Activated naive CD8-positive, alpha-beta T cell treated with anti-CD3 and anti-CD28 coated beads, Interleukin-2, amount 50 U/mL, for 24 hours (primary cell): Measurements from ENCODE around the gene UNKL.

ENCODE experiments used
- ATAC-seq: fragments of 150-1000 bp; cut with Tn5 transposase; one replicate; pipeline ENCODE4 v1.10.0; 2021
- DNase-seq: peaks from one replicate; pipeline ENCODE4 v3.0.0; 2021
- H3K27ac Mint-ChIP-seq: one replicate; pipeline ENCODE4 v1.8.0; 2021; ENCODE audit warnings: mild to moderate bottlenecking, mixed read lengths
- H3K27me3 Mint-ChIP-seq: one replicate; pipeline ENCODE4 v1.8.0; 2021; ENCODE audit warnings: mixed read lengths
- H3K36me3 Mint-ChIP-seq: one replicate; pipeline ENCODE4 v1.8.0; 2021; ENCODE audit warnings: low read depth, mixed read lengths
- H3K4me1 Mint-ChIP-seq: one replicate; pipeline ENCODE4 v1.8.0; 2021; ENCODE audit warnings: mixed read lengths
- H3K4me3 Mint-ChIP-seq: one replicate; pipeline ENCODE4 v1.8.0; 2021; ENCODE audit warnings: mild to moderate bottlenecking, moderate library complexity, mixed read lengths
- H3K9me3 Mint-ChIP-seq: one replicate; pipeline ENCODE4 v1.8.0; 2021; ENCODE audit warnings: mixed read lengths

Gene UNKL

DNA sequence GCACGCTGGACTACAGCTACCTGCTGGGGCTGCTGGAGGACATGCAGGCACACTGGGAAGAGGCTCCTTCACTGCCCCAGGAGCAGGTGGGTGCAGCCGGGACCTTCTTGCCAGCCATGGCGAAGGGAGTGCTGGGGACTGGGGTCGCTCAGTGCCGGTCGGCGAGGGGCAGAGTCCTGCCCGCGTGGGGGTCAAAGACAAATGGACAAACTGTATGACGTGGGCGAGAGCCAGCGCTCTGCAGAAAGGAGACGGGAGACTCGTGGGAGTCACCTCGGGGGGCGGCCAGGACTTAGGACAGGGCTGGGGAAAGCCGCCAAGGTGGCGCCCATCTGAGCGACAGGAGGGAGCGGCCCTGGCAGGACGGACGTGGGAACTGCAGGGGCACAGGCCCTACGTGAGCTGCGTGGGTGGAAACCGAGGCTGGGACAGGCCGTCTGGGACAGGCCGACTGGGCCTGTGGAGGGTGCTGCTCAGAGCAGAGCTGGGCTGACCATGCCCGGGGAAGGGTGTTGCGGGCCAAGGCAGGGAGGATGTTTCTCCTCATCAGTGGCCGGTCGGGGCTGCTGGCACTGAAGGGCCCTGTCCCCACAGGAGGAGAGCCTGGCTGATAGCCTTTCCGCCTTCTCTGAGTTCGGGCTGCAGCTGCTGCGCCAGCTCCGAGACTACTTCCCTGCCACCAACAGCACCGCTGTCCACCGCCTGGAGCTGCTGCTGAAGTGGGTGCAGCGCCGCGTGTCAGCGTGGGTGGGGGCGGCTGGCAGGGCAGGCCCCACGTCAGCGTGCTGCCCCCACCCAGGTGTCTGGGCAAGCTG, 70.9 kb downstream of the UNKL start:
- Mint-ChIP-seq H3K36me3 (no peaks in the 10 kb centered on the region), H3K4me1 (peaks cover 18% of the 10 kb centered on the region), H3K9me3 (no peaks in the 10 kb centered on the region), H3K27me3 (no peaks in the 10 kb centered on the region), H3K27ac (peak overlapping the region; percentile 31), H3K4me3 (peak overlapping the region; percentile 43)
- ATAC-seq (no peak), DNase-seq (no peak)

- ATAC-seq: peak; percentile 82
These were observed 71.7 kb downstream of the UNKL start for GRCh38 chr16:1342526-1343427.

GRCh38 chr16:1341495-1342420, 72.7 kb downstream of the UNKL start:
- H3K27ac Mint-ChIP-seq: no peak overlapping the region
- H3K4me3 Mint-ChIP-seq: no peak overlapping the region
- no peaks in the 10 kb centered on the region for H3K9me3 Mint-ChIP-seq
- H3K36me3 Mint-ChIP-seq: no peaks in the 10 kb centered on the region
- ATAC-seq (no peak), DNase-seq (no peak)
- H3K27me3 Mint-ChIP-seq: no peaks in the 10 kb centered on the region
- peaks cover 18% of the 10 kb centered on the region for H3K4me1 Mint-ChIP-seq

More at GRCh38 chr16:1342526-1343427, 71.7 kb downstream of the UNKL start:
- Mint-ChIP-seq H3K27me3 (no peaks in the 10 kb centered on the region), H3K27ac (peak overlapping the region; percentile 31), H3K4me1 (peaks cover 18% of the 10 kb centered on the region), H3K4me3 (peak overlapping the region; percentile 43), H3K9me3 (no peaks in the 10 kb centered on the region), H3K36me3 (no peaks in the 10 kb centered on the region)
- peak; percentile 88 for DNase-seq

DNA sequence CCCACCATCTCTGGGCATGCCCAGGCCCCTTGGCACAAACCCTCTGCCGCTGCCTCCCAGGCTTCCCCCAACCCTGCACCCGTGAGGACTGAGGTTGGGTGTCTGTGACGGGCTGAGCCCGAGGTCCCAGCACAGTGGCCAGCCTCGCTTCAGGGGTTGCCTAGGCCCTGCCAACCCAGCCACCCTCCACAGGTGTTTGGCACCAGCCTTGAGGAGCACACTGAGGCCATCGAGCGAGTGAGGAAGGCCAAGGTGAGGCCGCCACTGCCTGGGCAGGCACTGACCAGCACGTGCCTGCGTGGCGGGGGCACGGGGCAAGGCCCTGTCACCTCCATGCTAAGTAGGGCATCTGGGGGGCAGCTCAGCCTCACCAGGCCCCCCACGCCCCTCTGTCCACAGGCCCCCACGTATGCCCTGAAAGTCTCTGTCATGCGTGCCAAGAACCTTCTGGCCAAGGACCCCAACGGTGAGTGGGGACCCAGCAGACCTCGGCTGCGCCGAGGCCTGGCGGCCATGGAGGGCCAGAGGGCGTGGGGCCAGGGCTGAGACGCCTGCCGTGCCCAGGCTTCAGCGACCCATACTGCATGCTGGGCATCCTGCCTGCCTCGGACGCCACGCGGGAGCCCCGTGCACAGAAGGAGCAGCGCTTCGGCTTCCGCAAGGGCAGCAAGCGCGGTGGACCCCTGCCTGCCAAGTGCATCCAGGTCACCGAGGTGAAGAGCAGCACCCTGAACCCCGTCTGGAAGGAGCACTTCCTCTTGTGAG, 73.6 kb downstream of the UNKL start:
- no peak for ATAC-seq
- Mint-ChIP-seq H3K4me1 (peaks cover 18% of the 10 kb centered on the region), H3K4me3 (no peak overlapping the region), H3K27ac (no peak overlapping the region), H3K9me3 (no peaks in the 10 kb centered on the region), H3K27me3 (peaks cover 1% of the 10 kb centered on the region), H3K36me3 (no peaks in the 10 kb centered on the region)
- DNase-seq: no peak

DNA sequence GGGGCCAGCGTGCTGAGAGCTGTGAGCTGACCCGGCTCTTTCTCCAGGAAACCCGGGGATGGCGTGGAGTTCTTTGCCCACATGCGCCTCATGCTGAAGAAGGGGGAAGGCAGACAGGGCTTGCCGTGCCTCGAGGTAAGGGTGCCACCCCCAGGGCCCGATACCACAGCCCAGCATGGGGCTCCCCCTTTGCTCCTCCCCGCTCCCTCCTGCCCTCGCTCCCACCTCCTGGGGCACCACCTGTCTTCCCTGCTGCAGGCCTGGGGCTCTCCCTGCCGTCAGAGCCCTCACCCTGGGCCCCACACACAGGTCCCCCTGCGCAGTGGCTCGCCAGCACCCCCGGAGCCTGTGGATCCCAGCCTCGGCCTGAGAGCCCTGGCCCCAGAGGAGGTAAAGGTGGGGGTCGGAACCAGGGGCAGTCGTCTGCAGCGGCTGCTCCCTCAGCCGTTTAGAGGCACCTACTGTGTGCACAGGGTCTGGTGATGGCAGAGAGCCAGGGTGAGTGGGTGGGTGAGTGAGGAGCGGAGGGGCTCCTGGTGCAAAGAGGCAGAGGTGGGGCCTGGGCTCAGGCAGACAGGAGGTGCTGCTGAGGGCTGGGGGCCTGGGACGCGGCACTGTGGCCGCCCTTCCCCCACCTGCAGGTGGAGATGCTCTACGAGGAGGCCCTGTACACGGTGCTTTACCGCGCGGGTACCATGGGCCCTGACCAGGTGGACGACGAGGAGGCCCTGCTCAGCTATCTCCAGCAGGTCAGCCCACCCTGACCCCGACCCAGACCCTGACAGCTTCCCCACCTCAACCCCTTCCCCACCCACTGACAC, 75.4 kb downstream of the UNKL start:
- ATAC-seq: no peak
- Mint-ChIP-seq H3K27ac (no peak overlapping the region), H3K9me3 (no peaks in the 10 kb centered on the region), H3K36me3 (no peaks in the 10 kb centered on the region), H3K4me1 (peaks cover 18% of the 10 kb centered on the region), H3K4me3 (no peak overlapping the region), H3K27me3 (peaks cover 9% of the 10 kb centered on the region)
- no peak for DNase-seq

DNA sequence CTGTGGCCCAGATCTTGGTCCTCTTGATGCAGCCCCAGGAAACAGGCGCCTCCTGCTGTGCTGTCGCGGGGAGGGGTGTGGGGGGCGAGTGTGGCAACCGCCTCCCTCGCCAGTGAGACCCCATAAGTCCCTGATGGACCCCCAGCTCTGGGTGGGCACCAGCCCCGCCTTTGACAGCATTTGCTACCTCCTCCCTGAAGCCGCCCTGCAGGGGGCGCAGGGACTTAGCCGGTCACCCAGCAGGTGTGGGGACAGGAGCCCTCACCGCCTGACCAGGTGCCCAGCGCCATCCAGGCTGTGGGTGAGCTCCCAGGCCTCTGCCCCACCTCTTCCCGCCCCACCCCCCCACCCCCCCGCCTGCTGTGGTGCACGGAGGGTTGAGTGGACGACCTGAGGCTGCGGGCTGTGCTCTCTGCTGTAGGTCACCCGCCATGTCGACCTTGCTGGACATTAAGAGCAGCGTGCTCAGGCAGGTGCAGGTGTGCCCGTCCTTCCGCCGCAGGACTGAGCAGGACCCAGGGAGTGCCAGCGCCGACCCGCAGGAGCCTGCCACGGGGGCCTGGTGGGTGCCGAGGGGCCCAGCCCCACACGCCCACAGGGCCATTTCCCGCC, 76.3 kb downstream of the UNKL start:
- no peak for ATAC-seq
- no peak overlapping the region for H3K27ac Mint-ChIP-seq
- H3K4me1 Mint-ChIP-seq: peaks cover 14% of the 10 kb centered on the region

DNA sequence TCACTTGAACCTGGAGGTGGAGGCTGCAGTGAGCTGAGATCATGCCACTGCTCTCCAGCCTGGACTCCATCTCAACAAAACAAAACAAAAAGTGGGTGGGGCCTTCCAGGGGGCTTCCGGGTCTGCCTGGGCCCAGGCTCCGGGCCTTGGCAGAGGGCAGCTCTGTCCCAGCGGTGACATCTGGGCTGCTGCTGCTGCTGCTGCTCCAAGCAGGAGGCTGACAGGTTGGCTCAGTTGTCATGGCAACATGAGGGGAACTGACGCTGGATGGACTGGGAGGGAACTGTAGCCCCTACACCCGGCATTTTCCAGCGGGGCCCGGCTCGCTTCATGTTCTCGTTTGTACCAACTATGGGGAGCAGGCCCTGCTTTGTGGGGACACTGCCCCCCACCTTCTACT, 77.0 kb downstream of the UNKL start:
- Mint-ChIP-seq H3K4me3 (no peak overlapping the region), H3K36me3 (no peaks in the 10 kb centered on the region), H3K4me1 (peaks cover 11% of the 10 kb centered on the region), H3K9me3 (no peaks in the 10 kb centered on the region), H3K27me3 (peaks cover 12% of the 10 kb centered on the region), H3K27ac (no peak overlapping the region)
- ATAC-seq: no peak
- no peak for DNase-seq

More for the DNA sequence above, 76.3 kb downstream of the UNKL start:
- Mint-ChIP-seq H3K9me3 (no peaks in the 10 kb centered on the region), H3K36me3 (no peaks in the 10 kb centered on the region), H3K27me3 (peaks cover 9% of the 10 kb centered on the region), H3K4me3 (no peak overlapping the region)
- DNase-seq: peak; percentile 48

DNA sequence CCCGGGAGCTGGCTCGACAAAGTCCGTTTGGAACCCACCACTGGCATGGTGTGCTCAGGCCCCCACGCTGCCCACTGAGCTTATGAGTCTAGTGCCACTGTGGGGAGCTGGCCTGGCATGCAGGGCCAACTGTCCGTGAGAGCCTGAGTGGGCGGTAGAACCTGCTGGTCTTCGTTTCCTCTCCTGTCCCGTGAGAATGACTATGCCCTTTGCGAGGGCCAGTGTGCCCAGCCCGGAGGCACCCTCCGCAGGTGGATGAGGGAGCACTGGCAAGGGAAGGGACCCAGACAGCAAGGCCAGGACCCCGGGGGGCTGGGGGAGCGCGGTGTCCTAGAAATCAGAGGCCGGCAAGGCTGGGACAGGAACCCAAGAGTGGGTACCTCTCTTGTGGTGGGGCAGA, 77.9 kb downstream of the UNKL start:
- Mint-ChIP-seq H3K9me3 (no peaks in the 10 kb centered on the region), H3K4me1 (peaks cover 9% of the 10 kb centered on the region), H3K36me3 (no peaks in the 10 kb centered on the region), H3K27me3 (peaks cover 19% of the 10 kb centered on the region), H3K4me3 (no peak overlapping the region), H3K27ac (no peak overlapping the region)
- no peak for ATAC-seq
- no peak for DNase-seq

GRCh38 chr16:1335996-1336395, 78.5 kb downstream of the UNKL start:
- DNase-seq: no peak
- Mint-ChIP-seq H3K27me3 (peaks cover 23% of the 10 kb centered on the region), H3K9me3 (no peaks in the 10 kb centered on the region), H3K4me1 (peaks cover 14% of the 10 kb centered on the region), H3K27ac (no peak overlapping the region), H3K4me3 (no peak overlapping the region), H3K36me3 (no peaks in the 10 kb centered on the region)
- ATAC-seq: no peak

DNA sequence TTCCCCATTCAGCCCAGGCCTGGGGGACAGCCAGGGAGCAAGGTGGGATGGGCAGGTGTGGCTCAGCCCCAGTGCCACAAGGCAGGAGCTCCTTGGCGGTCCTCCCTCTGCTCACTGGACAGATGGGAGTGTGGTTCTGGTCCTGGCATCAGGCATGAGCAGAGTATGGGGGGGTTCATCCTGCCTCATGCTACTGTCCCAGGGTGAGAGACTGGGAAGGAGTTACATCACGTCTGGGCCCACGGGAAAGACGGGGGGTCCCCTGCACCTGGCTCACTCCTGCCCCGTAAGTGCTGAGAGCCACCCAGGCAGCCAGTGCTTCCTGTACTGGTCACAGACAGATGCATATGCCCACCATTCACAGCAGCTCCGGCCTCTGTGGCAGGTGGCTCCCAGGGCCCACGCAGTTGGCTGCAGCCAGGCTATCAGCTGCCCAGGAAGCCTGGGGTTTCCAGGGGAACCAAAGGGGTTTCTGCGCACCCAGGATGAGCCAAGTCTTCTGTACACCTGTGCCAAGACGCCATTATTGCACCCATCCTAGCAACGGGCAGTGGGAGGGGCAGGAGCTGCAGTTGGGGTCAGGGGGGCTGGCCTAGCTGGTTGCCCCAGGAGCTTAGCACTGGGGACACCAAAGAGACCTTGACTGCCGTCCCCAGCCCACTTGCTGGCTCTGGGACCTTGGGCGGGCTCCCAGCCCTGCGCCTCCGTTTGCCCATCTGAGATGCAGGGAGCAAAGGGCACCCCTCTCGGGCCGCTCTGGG, 79.1 kb downstream of the UNKL start:
- ATAC-seq (no peak), DNase-seq (no peak)
- Mint-ChIP-seq H3K4me3 (no peak overlapping the region), H3K36me3 (no peaks in the 10 kb centered on the region), H3K27me3 (peaks cover 23% of the 10 kb centered on the region), H3K27ac (no peak overlapping the region), H3K9me3 (no peaks in the 10 kb centered on the region), H3K4me1 (peaks cover 14% of the 10 kb centered on the region)

- Mint-ChIP-seq H3K27me3 (peaks cover 23% of the 10 kb centered on the region), H3K36me3 (no peaks in the 10 kb centered on the region), H3K4me1 (peaks cover 14% of the 10 kb centered on the region), H3K4me3 (no peak overlapping the region), H3K9me3 (no peaks in the 10 kb centered on the region), H3K27ac (no peak overlapping the region)
- no peak for DNase-seq
- no peak for ATAC-seq
These were observed 79.8 kb downstream of the UNKL start for GRCh38 chr16:1334739-1335138.
